GM12878 (cell line): Measurements from ENCODE around the gene IFT27.

Experiments used
- BHLHE40 ChIP-seq, 2 experiments: fragments of 450-650 bp in 1 of 2; IDR thresholded peaks; 2 replicates each; pipeline ENCODE4 v1.6.1; 2011 to 2017; ENCODE audit warnings: low read depth in 2 of 2, borderline replicate concordance in 1 of 2, improper control_type of control experiment in 1 of 2, low read length in 1 of 2, mild to moderate bottlenecking in 1 of 2
- EGR1 ChIP-seq, 2 experiments: IDR thresholded peaks; 1 replicate in 1 of 2; 2 replicates in 1 of 2; pipeline ENCODE4 v1.6.1; 2011 to 2012; ENCODE audit warnings: low read depth in 2 of 2, low read length in 2 of 2, borderline replicate concordance in 1 of 2, mild to moderate bottlenecking in 1 of 2, moderate library complexity in 1 of 2
- EZH2 ChIP-seq: IDR thresholded peaks from 2 replicates; pipeline ENCODE4 v1.6.1; 2012; ENCODE audit warnings: low read depth, mild to moderate bottlenecking, control low read depth, inconsistent platforms, low read length, borderline replicate concordance; ENCODE audit not compliant: control insufficient read depth
- JUNB ChIP-seq: IDR thresholded peaks from 2 replicates; pipeline ENCODE4 v1.6.1; 2016; ENCODE audit warnings: antibody characterized with exemption, mild to moderate bottlenecking
- NFYA ChIP-seq: IDR thresholded peaks from 2 replicates; pipeline ENCODE4 v1.6.1; 2011; ENCODE audit warnings: low read depth, mild to moderate bottlenecking, low read length, improper control_type of control experiment, borderline replicate concordance
- PAX5 ChIP-seq: IDR thresholded peaks from 2 replicates; pipeline ENCODE4 v1.6.1; 2011; ENCODE audit warnings: low read depth, low read length, borderline replicate concordance
- POLR2A ChIP-seq: IDR thresholded peaks from 2 replicates; pipeline ENCODE4 v1.6.1; 2011; ENCODE audit warnings: low read depth, mild to moderate bottlenecking, low read length
- POLR2AphosphoS5 ChIP-seq: IDR thresholded peaks from 2 replicates; pipeline ENCODE4 v1.6.1; 2011; ENCODE audit warnings: mild to moderate bottlenecking, low read length, inconsistent platforms
- SIN3A ChIP-seq: IDR thresholded peaks from 2 replicates; pipeline ENCODE4 v1.6.1; 2012; ENCODE audit warnings: low read depth, low read length, improper control_type of control experiment
- SMAD1 ChIP-seq: fragments of 450-650 bp; IDR thresholded peaks from 2 replicates; pipeline ENCODE4 v1.6.1; 2018; ENCODE audit warnings: mild to moderate bottlenecking, low read depth; ENCODE audit not compliant: partially characterized antibody
- SMC3 ChIP-seq: IDR thresholded peaks from 2 replicates; pipeline ENCODE4 v1.6.1; 2011; ENCODE audit warnings: low read length, improper control_type of control experiment, borderline replicate concordance
- TF ChIP-seq, protein P1 (sequence below): IDR thresholded peaks from 2 replicates; pipeline ENCODE4 v1.6.1; 2012; ENCODE audit warnings: improper control_type of control experiment, low read depth, low read length; ENCODE audit not compliant: insufficient replicate concordance
- TF ChIP-seq, protein P2 (sequence below), 3 experiments: IDR thresholded peaks in 2 of 3; conservative IDR thresholded peaks in 1 of 3; 2 replicates each; pipeline ENCODE4 v1.5.1; 2011; ENCODE audit warnings: low read depth in 3 of 3, low read length in 3 of 3, mild to moderate bottlenecking in 3 of 3, control low read depth in 2 of 3, moderate library complexity in 2 of 3, inconsistent platforms in 1 of 3, mixed read lengths in 1 of 3; ENCODE audit not compliant: control insufficient read depth in 2 of 3, insufficient read depth in 1 of 3; ENCODE audit errors: extremely low read depth in 1 of 3
- TF ChIP-seq, protein P3 (sequence below): IDR thresholded peaks from 2 replicates; pipeline ENCODE4 v1.6.1; 2011; ENCODE audit warnings: low read depth, low read length, improper control_type of control experiment, borderline replicate concordance

DNA sequence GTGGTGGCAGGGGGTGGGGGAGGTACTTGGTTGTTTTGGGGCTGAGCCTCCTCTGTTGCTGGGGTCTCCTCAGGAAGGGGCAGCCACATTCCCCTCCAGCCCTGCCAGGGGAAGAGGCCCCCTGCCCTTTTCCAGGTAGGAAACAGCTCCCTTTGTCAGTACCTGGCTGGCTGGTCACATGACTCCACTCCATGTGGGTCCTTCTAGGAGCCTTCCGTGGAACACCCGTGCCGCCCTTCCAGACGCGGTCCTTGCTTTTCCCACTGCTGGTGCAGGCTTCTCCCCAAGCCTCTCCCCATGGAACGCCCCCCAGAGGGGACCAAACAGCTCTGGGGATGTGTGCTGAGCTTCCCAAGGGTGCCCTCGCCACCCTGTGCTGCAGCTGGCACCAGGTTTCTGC, 19.9 kb downstream of the IFT27 start:
- TF ChIP-seq, protein P1, sequence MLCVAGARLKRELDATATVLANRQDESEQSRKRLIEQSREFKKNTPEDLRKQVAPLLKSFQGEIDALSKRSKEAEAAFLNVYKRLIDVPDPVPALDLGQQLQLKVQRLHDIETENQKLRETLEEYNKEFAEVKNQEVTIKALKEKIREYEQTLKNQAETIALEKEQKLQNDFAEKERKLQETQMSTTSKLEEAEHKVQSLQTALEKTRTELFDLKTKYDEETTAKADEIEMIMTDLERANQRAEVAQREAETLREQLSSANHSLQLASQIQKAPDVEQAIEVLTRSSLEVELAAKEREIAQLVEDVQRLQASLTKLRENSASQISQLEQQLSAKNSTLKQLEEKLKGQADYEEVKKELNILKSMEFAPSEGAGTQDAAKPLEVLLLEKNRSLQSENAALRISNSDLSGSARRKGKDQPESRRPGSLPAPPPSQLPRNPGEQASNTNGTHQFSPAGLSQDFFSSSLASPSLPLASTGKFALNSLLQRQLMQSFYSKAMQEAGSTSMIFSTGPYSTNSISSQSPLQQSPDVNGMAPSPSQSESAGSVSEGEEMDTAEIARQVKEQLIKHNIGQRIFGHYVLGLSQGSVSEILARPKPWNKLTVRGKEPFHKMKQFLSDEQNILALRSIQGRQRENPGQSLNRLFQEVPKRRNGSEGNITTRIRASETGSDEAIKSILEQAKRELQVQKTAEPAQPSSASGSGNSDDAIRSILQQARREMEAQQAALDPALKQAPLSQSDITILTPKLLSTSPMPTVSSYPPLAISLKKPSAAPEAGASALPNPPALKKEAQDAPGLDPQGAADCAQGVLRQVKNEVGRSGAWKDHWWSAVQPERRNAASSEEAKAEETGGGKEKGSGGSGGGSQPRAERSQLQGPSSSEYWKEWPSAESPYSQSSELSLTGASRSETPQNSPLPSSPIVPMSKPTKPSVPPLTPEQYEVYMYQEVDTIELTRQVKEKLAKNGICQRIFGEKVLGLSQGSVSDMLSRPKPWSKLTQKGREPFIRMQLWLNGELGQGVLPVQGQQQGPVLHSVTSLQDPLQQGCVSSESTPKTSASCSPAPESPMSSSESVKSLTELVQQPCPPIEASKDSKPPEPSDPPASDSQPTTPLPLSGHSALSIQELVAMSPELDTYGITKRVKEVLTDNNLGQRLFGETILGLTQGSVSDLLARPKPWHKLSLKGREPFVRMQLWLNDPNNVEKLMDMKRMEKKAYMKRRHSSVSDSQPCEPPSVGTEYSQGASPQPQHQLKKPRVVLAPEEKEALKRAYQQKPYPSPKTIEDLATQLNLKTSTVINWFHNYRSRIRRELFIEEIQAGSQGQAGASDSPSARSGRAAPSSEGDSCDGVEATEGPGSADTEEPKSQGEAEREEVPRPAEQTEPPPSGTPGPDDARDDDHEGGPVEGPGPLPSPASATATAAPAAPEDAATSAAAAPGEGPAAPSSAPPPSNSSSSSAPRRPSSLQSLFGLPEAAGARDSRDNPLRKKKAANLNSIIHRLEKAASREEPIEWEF: no peak
- no peak for TF ChIP-seq BHLHE40 (IDR thresholded peaks at IDR 0.05; ENCODE audit: borderline replicate concordance in 1 of 2, low read depth in 2 of 2, low read length in 1 of 2)
- no peak for TF ChIP-seq POLR2AphosphoS5
- no peak for TF ChIP-seq PAX5
- TF ChIP-seq, protein P2, sequence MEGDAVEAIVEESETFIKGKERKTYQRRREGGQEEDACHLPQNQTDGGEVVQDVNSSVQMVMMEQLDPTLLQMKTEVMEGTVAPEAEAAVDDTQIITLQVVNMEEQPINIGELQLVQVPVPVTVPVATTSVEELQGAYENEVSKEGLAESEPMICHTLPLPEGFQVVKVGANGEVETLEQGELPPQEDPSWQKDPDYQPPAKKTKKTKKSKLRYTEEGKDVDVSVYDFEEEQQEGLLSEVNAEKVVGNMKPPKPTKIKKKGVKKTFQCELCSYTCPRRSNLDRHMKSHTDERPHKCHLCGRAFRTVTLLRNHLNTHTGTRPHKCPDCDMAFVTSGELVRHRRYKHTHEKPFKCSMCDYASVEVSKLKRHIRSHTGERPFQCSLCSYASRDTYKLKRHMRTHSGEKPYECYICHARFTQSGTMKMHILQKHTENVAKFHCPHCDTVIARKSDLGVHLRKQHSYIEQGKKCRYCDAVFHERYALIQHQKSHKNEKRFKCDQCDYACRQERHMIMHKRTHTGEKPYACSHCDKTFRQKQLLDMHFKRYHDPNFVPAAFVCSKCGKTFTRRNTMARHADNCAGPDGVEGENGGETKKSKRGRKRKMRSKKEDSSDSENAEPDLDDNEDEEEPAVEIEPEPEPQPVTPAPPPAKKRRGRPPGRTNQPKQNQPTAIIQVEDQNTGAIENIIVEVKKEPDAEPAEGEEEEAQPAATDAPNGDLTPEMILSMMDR (IDR thresholded peaks at IDR 0.05 in 2 of 3, conservative IDR thresholded peaks at IDR 0.05 in 1 of 3; ENCODE audit: control insufficient read depth in 2 of 3, extremely low read depth in 1 of 3, insufficient read depth in 1 of 3, low read depth in 3 of 3, low read length in 3 of 3): no peak
- TF ChIP-seq POLR2A: no peak
- TF ChIP-seq EGR1 (IDR thresholded peaks at IDR 0.05; ENCODE audit: borderline replicate concordance in 1 of 2, low read depth in 2 of 2, low read length in 2 of 2): no peak
- no peak for TF ChIP-seq SIN3A
- no peak for TF ChIP-seq SMAD1
- TF ChIP-seq, protein P3, sequence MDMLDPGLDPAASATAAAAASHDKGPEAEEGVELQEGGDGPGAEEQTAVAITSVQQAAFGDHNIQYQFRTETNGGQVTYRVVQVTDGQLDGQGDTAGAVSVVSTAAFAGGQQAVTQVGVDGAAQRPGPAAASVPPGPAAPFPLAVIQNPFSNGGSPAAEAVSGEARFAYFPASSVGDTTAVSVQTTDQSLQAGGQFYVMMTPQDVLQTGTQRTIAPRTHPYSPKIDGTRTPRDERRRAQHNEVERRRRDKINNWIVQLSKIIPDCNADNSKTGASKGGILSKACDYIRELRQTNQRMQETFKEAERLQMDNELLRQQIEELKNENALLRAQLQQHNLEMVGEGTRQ: no peak
- no peak for TF ChIP-seq SMC3
- no peak for TF ChIP-seq EZH2
- TF ChIP-seq JUNB: no peak
- TF ChIP-seq NFYA: no peak
